Progenitor cell of endocrine pancreas (in vitro differentiated cells): ENCODE measurements around the gene GAS7. TPM values are rescaled to one million over a fixed set of nuclear protein-coding genes. Genes with fewer than 3 reads are reported as not detected.

Experiments used
- DNase-seq: peaks from one replicate; pipeline ENCODE4 v3.0.0; 2021; ENCODE audit warnings: low spot score; ENCODE audit not compliant: unreplicated experiment
- H3K27ac Mint-ChIP-seq: 2 replicates; pipeline ENCODE4 v1.8.0; 2021; ENCODE audit warnings: mild to moderate bottlenecking, moderate library complexity, mixed read lengths
- H3K27me3 Mint-ChIP-seq: 2 replicates; pipeline ENCODE4 v1.8.0; 2021; ENCODE audit warnings: mixed read lengths
- H3K36me3 Mint-ChIP-seq: 2 replicates; pipeline ENCODE4 v1.8.0; 2022; ENCODE audit warnings: mixed read lengths; ENCODE audit not compliant: insufficient read depth
- H3K4me1 Mint-ChIP-seq: 2 replicates; pipeline ENCODE4 v1.8.0; 2021; ENCODE audit warnings: low read depth, mixed read lengths
- H3K4me3 Mint-ChIP-seq: 2 replicates; pipeline ENCODE4 v1.8.0; 2021; ENCODE audit warnings: low read depth, mild to moderate bottlenecking, moderate library complexity, mixed read lengths
- H3K9me3 Mint-ChIP-seq: 2 replicates; pipeline ENCODE4 v1.8.0; 2021; ENCODE audit warnings: low read depth, mixed read lengths
- CTCF ChIP-seq: fragments of 200-600 bp; sonication (generic); IDR thresholded peaks from one replicate; pipeline ENCODE4 v1.5.0; 2021; ENCODE audit warnings: antibody characterized with exemption, mild to moderate bottlenecking; ENCODE audit not compliant: unreplicated experiment
- total RNA-seq: library from RNA; stranded (reverse); gene quantifications from 2 replicates; pipeline ENCODE4 v1.2.1, GENCODE V29; 2021

The GAS7 gene
- total RNA-seq, 1 donor from 2014 or later, result 3.4 TPM

- Mint-ChIP-seq H3K4me1 (peaks cover 3% of the 10 kb centered on the region), H3K9me3 (no peaks in the 10 kb centered on the region), H3K27me3 (peaks cover 26% of the 10 kb centered on the region), H3K27ac (no peak overlapping the region), H3K4me3 (no peak overlapping the region), H3K36me3 (no peaks in the 10 kb centered on the region)
- no peak for DNase-seq
- no peak for TF ChIP-seq CTCF
Observed at GRCh38 chr17:10172241-10172741, 26.1 kb downstream of the GAS7 start.

DNA sequence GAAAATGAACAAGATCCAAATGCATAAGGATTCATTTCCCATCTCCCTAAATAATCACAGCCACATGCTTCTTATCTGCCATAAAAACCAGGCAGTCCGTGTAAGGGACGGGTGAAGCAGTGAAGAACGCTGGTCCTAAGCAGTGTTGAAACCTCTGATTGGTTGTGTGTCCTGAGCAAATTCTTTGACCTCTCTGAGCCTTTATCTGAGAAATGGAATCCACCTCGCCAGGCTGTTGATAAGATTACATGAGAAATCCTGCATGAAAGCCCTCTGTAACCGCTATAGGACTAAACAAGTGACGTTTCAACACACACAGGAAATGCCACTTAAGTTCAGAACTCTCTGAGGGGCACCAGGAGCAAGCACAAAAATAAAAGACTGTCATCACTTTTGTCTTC, 26.8 kb downstream of the GAS7 start:
- DNase-seq, result no peak
- H3K27ac Mint-ChIP-seq, result no peak overlapping the region
- TF ChIP-seq CTCF, result no peak
- no peak overlapping the region for H3K4me3 Mint-ChIP-seq
- H3K27me3 Mint-ChIP-seq, result peaks cover 19% of the 10 kb centered on the region
- no peaks in the 10 kb centered on the region for H3K9me3 Mint-ChIP-seq
- H3K4me1 Mint-ChIP-seq, result peaks cover 3% of the 10 kb centered on the region
- no peaks in the 10 kb centered on the region for H3K36me3 Mint-ChIP-seq

- Mint-ChIP-seq H3K4me3 (no peak overlapping the region), H3K4me1 (peaks cover 3% of the 10 kb centered on the region), H3K36me3 (no peaks in the 10 kb centered on the region), H3K9me3 (no peaks in the 10 kb centered on the region), H3K27ac (no peak overlapping the region), H3K27me3 (peaks cover 18% of the 10 kb centered on the region)
- TF ChIP-seq CTCF, result no peak
- DNase-seq, result no peak
Observed at GRCh38 chr17:10171122-10171571, 27.3 kb downstream of the GAS7 start.

- H3K36me3 Mint-ChIP-seq, result no peaks in the 10 kb centered on the region
- TF ChIP-seq CTCF, result no peak
- H3K9me3 Mint-ChIP-seq, result no peaks in the 10 kb centered on the region
- no peak for DNase-seq
- no peak overlapping the region for H3K4me3 Mint-ChIP-seq
- peaks cover 15% of the 10 kb centered on the region for H3K27me3 Mint-ChIP-seq
- peaks cover 3% of the 10 kb centered on the region for H3K4me1 Mint-ChIP-seq
- no peak overlapping the region for H3K27ac Mint-ChIP-seq
Observed at GRCh38 chr17:10170233-10170632, 28.2 kb downstream of the GAS7 start.

DNA sequence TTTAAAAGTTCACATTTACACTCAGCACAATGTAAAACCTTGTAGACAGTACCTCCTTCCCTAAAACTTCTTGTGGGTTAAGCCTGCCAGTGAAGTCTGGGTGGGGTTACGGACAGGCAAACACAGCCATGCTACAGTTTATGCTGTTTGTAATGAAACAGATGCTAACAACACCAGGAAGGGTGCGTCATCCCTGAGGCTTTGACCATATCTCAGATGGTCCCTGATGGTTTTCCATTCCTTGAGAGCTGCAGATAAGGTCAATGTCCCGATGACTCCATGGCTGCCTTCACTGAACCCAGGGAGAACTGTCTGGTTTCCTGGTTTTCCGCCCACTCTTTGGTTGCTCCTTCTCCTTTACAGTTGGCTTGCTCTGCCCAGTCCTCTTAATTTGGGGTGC, 29.1 kb downstream of the GAS7 start:
- peaks cover 3% of the 10 kb centered on the region for H3K4me1 Mint-ChIP-seq

More for the DNA sequence above, 29.1 kb downstream of the GAS7 start:
- H3K36me3 Mint-ChIP-seq, result no peaks in the 10 kb centered on the region
- no peak overlapping the region for H3K4me3 Mint-ChIP-seq
- H3K27ac Mint-ChIP-seq, result no peak overlapping the region
- no peak for TF ChIP-seq CTCF
- DNase-seq, result no peak
- no peaks in the 10 kb centered on the region for H3K9me3 Mint-ChIP-seq
- peaks cover 15% of the 10 kb centered on the region for H3K27me3 Mint-ChIP-seq
